ENCODE results near the gene TNFRSF8.

Gene TNFRSF8

DNA sequence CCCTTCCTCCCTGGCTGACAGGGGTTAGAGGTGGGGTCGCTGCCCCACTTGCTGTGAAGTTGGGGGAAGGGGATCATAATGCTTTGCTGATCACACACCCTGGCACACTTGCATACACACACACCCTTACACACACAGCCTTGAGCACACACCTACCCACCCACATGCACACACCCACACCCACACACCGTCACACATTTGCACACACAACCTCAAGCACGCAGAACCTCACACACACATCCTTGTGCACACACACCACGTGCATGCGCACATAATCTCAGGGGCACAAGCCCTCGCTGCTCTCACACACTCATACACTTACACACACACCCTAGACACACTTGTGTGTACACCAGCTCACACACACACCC, 16.4 kb upstream of the TNFRSF8 start:
- no peaks in the 10 kb centered on the region for H4K20me1 ChIP-seq (ENCODE audit: control insufficient read depth, insufficient read depth, low read depth, low read length)
- no peak overlapping the region for H3K27ac ChIP-seq (ENCODE audit: low read depth, low read length)
- H3K9me3 ChIP-seq (ENCODE audit: control insufficient read depth, insufficient read depth, low read length) = no peaks in the 10 kb centered on the region
- no peaks in the 10 kb centered on the region for H3K36me3 ChIP-seq (ENCODE audit: control insufficient read depth, low read length)
- no peak overlapping the region for H3K4me3 ChIP-seq (ENCODE audit: low read length)
- H3K27me3 ChIP-seq (ENCODE audit: control insufficient read depth, low read length) = peaks cover 44% of the 10 kb centered on the region
- no peak overlapping the region for H3K4me2 ChIP-seq (ENCODE audit: low read length)
- H3K9me2 ChIP-seq (replicated peaks; ENCODE audit: control insufficient read depth, low read length) = no peaks in the 10 kb centered on the region
- H3K4me1 ChIP-seq (ENCODE audit: control insufficient read depth, low read length) = peaks cover 42% of the 10 kb centered on the region
- TF ChIP-seq EZH2phosphoT487 (IDR thresholded peaks at IDR 0.05; ENCODE audit: borderline replicate concordance, low read length) = no peak
- TF ChIP-seq, protein P1, sequence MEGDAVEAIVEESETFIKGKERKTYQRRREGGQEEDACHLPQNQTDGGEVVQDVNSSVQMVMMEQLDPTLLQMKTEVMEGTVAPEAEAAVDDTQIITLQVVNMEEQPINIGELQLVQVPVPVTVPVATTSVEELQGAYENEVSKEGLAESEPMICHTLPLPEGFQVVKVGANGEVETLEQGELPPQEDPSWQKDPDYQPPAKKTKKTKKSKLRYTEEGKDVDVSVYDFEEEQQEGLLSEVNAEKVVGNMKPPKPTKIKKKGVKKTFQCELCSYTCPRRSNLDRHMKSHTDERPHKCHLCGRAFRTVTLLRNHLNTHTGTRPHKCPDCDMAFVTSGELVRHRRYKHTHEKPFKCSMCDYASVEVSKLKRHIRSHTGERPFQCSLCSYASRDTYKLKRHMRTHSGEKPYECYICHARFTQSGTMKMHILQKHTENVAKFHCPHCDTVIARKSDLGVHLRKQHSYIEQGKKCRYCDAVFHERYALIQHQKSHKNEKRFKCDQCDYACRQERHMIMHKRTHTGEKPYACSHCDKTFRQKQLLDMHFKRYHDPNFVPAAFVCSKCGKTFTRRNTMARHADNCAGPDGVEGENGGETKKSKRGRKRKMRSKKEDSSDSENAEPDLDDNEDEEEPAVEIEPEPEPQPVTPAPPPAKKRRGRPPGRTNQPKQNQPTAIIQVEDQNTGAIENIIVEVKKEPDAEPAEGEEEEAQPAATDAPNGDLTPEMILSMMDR (IDR thresholded peaks at IDR 0.05; ENCODE audit: low read depth, low read length, poor library complexity, severe bottlenecking) = no peak
- no peaks in the 10 kb centered on the region for H3K79me2 ChIP-seq (ENCODE audit: control insufficient read depth, low read length)
- no peaks in the 10 kb centered on the region; the same call in 1 of the 2 replicates for H3F3A ChIP-seq (ENCODE audit: control insufficient read depth, insufficient read depth)

DNA sequence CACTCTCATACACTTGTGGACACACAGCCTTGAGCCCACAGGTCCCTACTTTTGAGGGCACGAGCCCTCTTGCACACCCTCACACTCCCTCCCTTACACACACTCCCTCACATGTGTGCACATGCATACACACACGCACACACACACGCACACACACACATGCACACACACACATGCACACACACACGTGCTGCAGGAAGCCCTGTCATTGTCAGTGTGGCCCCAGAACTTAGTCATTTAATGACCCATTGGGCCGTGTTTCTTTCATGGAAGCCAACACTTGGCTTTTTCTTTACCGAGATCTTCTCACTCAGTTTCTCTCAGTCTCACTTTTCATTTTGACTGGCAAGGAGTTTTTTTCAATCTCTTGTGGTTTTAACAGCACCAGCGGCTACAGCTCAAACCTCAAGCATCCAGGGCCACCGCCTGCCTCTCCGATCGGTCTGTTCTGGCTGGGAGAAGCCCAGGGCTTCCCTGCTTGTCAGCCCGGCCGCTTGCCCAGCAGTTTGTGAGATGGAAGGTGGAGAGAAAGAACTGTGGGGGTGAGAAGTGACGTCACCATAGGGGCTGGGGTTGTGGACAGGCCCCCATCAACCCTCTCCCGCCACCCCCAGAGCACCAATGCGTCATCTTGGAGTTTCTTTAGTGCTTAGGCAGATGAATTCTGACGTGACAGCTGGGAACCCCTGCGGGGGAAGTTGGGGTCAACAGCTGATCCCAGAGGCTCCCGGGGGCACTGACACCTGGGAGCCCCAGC, 15.8 kb upstream of the TNFRSF8 start:
- H3K4me3 ChIP-seq (ENCODE audit: low read length) = no peak overlapping the region
- H3K4me2 ChIP-seq (ENCODE audit: low read length) = no peak overlapping the region
- H3K9me3 ChIP-seq (ENCODE audit: control insufficient read depth, insufficient read depth, low read length) = no peaks in the 10 kb centered on the region
- H4K20me1 ChIP-seq (ENCODE audit: control insufficient read depth, insufficient read depth, low read depth, low read length) = no peaks in the 10 kb centered on the region
- H3K4me1 ChIP-seq (ENCODE audit: control insufficient read depth, low read length) = peaks cover 41% of the 10 kb centered on the region
- TF ChIP-seq, protein P1 (IDR thresholded peaks at IDR 0.05; ENCODE audit: low read depth, low read length, poor library complexity, severe bottlenecking) = no peak
- no peak for TF ChIP-seq EZH2phosphoT487 (IDR thresholded peaks at IDR 0.05; ENCODE audit: borderline replicate concordance, low read length)
- peaks cover 49% of the 10 kb centered on the region for H3K27me3 ChIP-seq (ENCODE audit: control insufficient read depth, low read length)
- H3F3A ChIP-seq (ENCODE audit: control insufficient read depth, insufficient read depth) = no peaks in the 10 kb centered on the region; the same call in 1 of the 2 replicates
- H3K9me2 ChIP-seq (replicated peaks; ENCODE audit: control insufficient read depth, low read length) = no peaks in the 10 kb centered on the region
- no peaks in the 10 kb centered on the region for H3K79me2 ChIP-seq (ENCODE audit: control insufficient read depth, low read length)
- H3K27ac ChIP-seq (ENCODE audit: low read depth, low read length) = no peak overlapping the region
- no peaks in the 10 kb centered on the region for H3K36me3 ChIP-seq (ENCODE audit: control insufficient read depth, low read length)

DNA sequence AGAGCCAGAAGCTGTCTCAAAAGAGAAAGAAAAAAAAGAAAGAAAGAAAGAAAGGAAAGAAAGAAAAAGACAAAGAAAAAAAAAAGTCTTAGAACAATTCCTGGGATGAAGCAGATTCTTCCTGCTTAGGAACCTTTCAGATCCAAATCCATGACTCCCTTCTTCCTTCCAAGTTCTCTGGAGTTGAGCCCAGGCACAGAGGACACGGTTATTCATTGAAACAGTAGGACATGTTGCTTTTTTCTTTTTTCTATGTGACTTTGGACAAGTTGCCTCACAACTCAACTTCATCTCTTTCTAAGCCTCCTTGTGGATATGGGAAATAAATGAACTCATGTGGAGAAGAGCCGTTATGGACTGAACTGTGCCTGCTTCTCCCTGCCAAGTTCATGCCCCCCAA, 14.7 kb upstream of the TNFRSF8 start:
- Histone ChIP-seq H3K79me2 (ENCODE audit: control insufficient read depth, low read length) (no peaks in the 10 kb centered on the region), H3K4me1 (ENCODE audit: control insufficient read depth, low read length) (peaks cover 41% of the 10 kb centered on the region), H3K9me2 (replicated peaks; ENCODE audit: control insufficient read depth, low read length) (no peaks in the 10 kb centered on the region), H4K20me1 (ENCODE audit: control insufficient read depth, insufficient read depth, low read depth, low read length) (no peaks in the 10 kb centered on the region), H3K27ac (ENCODE audit: low read depth, low read length) (no peak overlapping the region), H3K9me3 (ENCODE audit: control insufficient read depth, insufficient read depth, low read length) (no peaks in the 10 kb centered on the region), H3K36me3 (ENCODE audit: control insufficient read depth, low read length) (no peaks in the 10 kb centered on the region), H3K4me3 (ENCODE audit: low read length) (no peak overlapping the region), H3K27me3 (ENCODE audit: control insufficient read depth, low read length) (peaks cover 56% of the 10 kb centered on the region), H3F3A (ENCODE audit: control insufficient read depth, insufficient read depth) (no peaks in the 10 kb centered on the region; the same call in 1 of the 2 replicates), H3K4me2 (ENCODE audit: low read length) (no peak overlapping the region)
- TF ChIP-seq, protein P1 (IDR thresholded peaks at IDR 0.05; ENCODE audit: low read depth, low read length, poor library complexity, severe bottlenecking) = no peak
- no peak for TF ChIP-seq EZH2phosphoT487 (IDR thresholded peaks at IDR 0.05; ENCODE audit: borderline replicate concordance, low read length)
